ENCODE data around the gene GNPAT. TPM values are rescaled to one million over a fixed set of nuclear protein-coding genes. Genes with fewer than 3 reads are reported as not detected.

GNPAT gene
- total and polyA plus RNA-seq, 4 donors, result 14.7 to 32.0 (median 22.7) TPM

- Histone ChIP-seq H3K4me1 (ENCODE audit: control insufficient read depth in 4 of 4, insufficient read depth in 4 of 4, low read length in 3 of 4) (peaks cover 16 to 83% (median 75%) of the 10 kb centered on the region in 4 donors), H3K9me3 (ENCODE audit: control insufficient read depth in 4 of 4, low read length in 3 of 4) (no peaks in the 10 kb centered on the region), H3K27me3 (ENCODE audit: control insufficient read depth in 4 of 4, insufficient read depth in 4 of 4, low read length in 3 of 4) (no peaks in the 10 kb centered on the region), H3K36me3 (ENCODE audit: control insufficient read depth in 4 of 4, insufficient read depth in 3 of 4, low read depth in 1 of 4, low read length in 3 of 4) (peaks cover 0 to 16% (median 2%) of the 10 kb centered on the region in 4 donors), H3K27ac (ENCODE audit: low read depth in 1 of 2, low read length in 2 of 2) (peak overlapping the region; percentile 59 to 84), H3K9ac (ENCODE audit: low read depth in 1 of 2, low read length in 2 of 2) (no peak overlapping the region), H3K4me3 (ENCODE audit: low read depth in 1 of 3, low read length in 3 of 3) (no peak overlapping the region)
- TF ChIP-seq RAD21 (IDR thresholded peaks at IDR 0.05), result no peak
- no peak for TF ChIP-seq FOXA2 (IDR thresholded peaks at IDR 0.05)
- no peak for TF ChIP-seq SP1 (IDR thresholded peaks at IDR 0.05)
- TF ChIP-seq ATF3 (IDR thresholded peaks at IDR 0.05), result no peak
- TF ChIP-seq HNF4G (IDR thresholded peaks at IDR 0.05), result no peak
- no peak for TF ChIP-seq RXRA (IDR thresholded peaks at IDR 0.05)
- no peak for TF ChIP-seq HNF4A (conservative IDR thresholded peaks at IDR 0.05)
- no peak for TF ChIP-seq REST (IDR thresholded peaks at IDR 0.05)
- no peak for TF ChIP-seq MAX (IDR thresholded peaks at IDR 0.05)
- TF ChIP-seq NR2F2 (IDR thresholded peaks at IDR 0.05), result no peak
- TF ChIP-seq ZBTB33 (IDR thresholded peaks at IDR 0.05), result no peak
- TF ChIP-seq FOXA1 (IDR thresholded peaks at IDR 0.05), result no peak
- no peak for DNase-seq (ENCODE audit: low spot score)
- WGBS, result 88% methylated on average over 3 of the region's 3 CpGs
These were observed 5.3 kb upstream of the GNPAT start for GRCh38 chr1:231235526-231236207.

- Histone ChIP-seq H3K9ac (ENCODE audit: low read depth in 1 of 2, low read length in 2 of 2) (no peak overlapping the region), H3K27me3 (ENCODE audit: control insufficient read depth in 4 of 4, insufficient read depth in 4 of 4, low read length in 3 of 4) (no peaks in the 10 kb centered on the region), H3K4me3 (ENCODE audit: low read depth in 1 of 3, low read length in 3 of 3) (no peak overlapping the region), H3K4me1 (ENCODE audit: control insufficient read depth in 4 of 4, insufficient read depth in 4 of 4, low read length in 3 of 4) (peaks cover 16 to 83% (median 75%) of the 10 kb centered on the region in 4 donors), H3K27ac (ENCODE audit: low read depth in 1 of 2, low read length in 2 of 2) (peak overlapping the region; percentile 59 to 84), H3K9me3 (ENCODE audit: control insufficient read depth in 4 of 4, low read length in 3 of 4) (no peaks in the 10 kb centered on the region), H3K36me3 (ENCODE audit: control insufficient read depth in 4 of 4, insufficient read depth in 3 of 4, low read depth in 1 of 4, low read length in 3 of 4) (peaks cover 0 to 16% (median 2%) of the 10 kb centered on the region in 4 donors)
- 15% methylated on average over 4 of the region's 4 CpGs for WGBS
- no peak for DNase-seq (ENCODE audit: low spot score)
- TF ChIP-seq EGR1 (IDR thresholded peaks at IDR 0.05; ENCODE audit: low read depth in 2 of 2), result peak in 1 of 2 donors; percentile 51
- TF ChIP-seq HNF4G (IDR thresholded peaks at IDR 0.05), result no peak
- peak; percentile 75 for TF ChIP-seq NR2F2 (IDR thresholded peaks at IDR 0.05)
- peak; percentile 60 to 82 for TF ChIP-seq HNF4A (conservative IDR thresholded peaks at IDR 0.05)
- peak; percentile 70 to 81 for TF ChIP-seq JUND (IDR thresholded peaks at IDR 0.05)
- TF ChIP-seq REST (IDR thresholded peaks at IDR 0.05), result no peak
- no peak for TF ChIP-seq CTCF (IDR thresholded peaks at IDR 0.05; ENCODE audit: low read depth, low read length, missing input control)
- peak; percentile 56 for TF ChIP-seq MAX (IDR thresholded peaks at IDR 0.05)
- TF ChIP-seq FOXA2 (IDR thresholded peaks at IDR 0.05), result peak; percentile 65
- peak; percentile 85 to 87 for TF ChIP-seq RXRA (IDR thresholded peaks at IDR 0.05)
- TF ChIP-seq RAD21 (IDR thresholded peaks at IDR 0.05), result no peak
- peak; percentile 40 for TF ChIP-seq ZBTB33 (IDR thresholded peaks at IDR 0.05)
- no peak for TF ChIP-seq ATF3 (IDR thresholded peaks at IDR 0.05)
These were observed 4.8 kb upstream of the GNPAT start for GRCh38 chr1:231236208-231236591.
